HG03060 (cell line): ENCODE measurements around the gene CENPS.

ENCODE experiments used
- ATAC-seq: cut with Tn5 transposase; IDR thresholded peaks from one replicate; pipeline ENCODE4 v1.9.1; 2021; ENCODE audit warnings: low read depth, moderate number of reproducible peaks; ENCODE audit not compliant: unreplicated experiment

The CENPS gene

DNA sequence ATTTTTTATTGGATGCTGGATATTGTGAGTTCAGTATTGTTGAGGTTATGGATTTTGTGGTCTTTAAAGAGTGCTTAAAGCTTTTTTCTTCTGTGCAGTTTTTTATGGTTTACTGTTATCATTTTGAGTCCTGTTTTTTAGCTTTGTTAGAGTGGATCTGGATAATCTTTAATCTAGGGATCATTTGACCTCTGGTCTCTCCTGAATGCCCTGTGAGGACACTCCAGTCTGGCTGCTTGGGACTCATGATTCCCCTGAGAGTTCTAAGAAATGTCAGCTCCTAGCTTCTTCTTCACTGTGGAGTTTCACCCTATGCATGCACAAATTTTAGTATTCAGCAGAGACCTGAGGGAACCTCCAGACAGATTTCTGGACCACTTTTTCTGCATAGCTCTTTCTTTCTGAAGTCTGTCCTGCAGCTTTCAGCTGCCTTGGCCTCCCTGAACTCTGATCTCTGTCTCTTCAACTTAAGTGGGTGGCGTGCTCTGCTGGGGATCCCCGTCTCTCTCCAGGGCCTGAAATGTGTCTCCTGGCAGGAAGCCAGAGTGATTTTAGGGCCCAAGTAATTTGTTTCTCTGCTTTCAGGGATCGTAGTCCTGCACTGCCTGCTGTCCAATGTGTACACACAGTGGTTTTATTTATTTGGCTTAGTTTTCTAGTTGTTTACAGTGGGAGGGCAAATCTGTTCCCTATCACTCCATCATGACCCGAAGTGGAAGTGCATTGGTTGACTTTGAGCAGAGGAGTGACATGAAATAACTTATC lies 59.2 kb downstream of the CENPS start:
- ATAC-seq: no peak

DNA sequence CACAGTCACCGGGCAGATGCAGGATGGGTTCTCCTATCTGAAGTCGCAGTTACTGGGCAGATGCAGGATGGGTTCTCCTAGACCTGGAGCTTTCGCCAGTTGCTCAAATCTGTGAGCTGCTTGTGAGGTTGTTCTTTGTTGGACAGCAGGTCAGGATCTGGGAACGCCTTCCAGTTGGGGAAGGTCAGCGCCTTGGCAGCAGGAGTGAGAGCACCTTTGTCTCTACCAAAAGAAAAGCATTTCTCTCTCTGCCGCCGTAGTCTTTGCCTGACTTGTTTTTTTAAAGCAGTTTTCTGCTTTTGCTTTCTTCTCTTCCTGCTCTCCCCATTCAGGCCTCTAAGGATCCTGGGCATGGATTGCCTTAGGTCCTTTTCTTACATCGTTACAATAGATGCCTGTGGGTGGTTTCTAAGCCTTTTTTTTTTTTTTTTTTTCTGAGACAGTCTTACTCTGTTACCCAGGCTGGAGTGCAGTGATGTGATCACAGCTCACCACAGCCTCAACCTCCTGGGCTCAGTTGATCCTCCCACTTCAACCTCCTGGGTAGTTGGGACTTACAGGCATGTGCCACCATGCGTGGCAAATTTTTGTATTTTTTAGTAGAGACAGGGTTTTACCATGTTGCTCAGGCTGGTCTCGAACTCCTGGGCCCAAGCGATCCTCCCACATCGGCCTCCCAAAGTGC lies 60.2 kb downstream of the CENPS start:
- no peak for ATAC-seq
